GM04504 (cell line): ENCODE results near the gene LEAP2.

ENCODE experiments used
- DNase-seq: peaks from one replicate; pipeline ENCODE4 v3.0.0-alpha.2; 2012; ENCODE audit warnings: low read depth

Gene LEAP2

DNA sequence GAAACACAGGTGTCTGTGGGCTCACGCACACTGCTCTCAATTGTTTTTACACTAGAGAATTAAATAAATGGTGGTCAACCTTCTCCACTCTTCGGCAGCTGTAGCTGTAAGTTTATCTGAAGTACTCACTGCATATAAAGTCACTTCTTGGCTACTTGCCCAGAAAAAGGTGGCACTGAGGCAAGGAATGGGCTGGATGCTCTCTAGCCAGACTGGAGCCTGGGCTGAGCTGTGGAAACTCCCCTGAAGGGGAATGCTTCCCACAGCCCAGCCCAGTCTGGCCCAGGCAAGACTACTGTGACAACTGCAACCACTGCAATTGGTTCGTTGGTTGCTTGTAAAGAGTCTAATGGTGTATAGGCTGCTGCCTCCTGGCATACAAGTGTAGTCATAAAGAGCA is 4.5 kb downstream of the LEAP2 start:
- no peak for DNase-seq

DNA sequence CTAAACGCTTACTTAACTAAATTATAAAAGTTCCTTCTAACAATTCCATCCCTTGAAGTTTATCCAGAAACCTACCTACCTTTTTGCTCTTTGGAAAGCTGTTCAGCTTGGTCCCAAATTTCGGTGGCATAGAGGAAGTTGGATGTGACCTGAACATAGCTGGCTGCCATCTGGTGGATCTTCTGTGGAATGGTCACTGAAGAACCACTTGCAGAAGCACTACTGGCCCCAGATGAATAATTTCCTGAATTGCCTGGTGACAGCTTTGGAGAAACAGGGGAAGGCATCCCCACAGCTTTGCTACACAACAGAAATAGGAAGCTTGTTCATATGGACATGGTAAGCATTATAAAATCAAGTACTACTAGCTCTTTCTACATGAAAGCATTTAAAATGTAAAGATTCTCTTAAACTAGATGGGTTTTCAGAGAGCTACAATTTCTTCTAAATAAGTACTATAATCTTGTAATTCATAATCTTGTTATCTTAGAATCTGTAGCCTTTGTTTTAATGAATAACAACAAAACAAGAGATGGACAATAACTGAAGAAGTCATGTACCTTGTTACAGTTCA is 9.9 kb downstream of the LEAP2 start:
- peak; percentile 52 for DNase-seq

DNA sequence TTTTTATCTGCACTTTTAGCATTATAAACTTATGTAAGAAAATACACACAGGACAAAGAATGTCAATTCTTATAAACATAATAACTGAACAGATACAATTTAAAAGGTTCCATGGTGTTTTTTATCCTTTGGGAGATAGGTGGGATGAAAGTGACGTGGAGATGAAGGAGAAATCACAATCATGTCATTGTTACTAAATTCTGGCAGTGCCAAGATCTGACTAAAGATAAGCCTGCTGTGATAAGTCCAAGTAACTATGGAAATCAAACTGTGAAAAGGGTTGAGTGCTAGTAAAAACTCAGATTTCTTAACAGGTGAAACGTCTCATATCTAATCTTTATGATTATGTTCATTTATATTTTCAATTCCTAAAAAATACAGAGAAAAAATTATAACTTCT is 11.1 kb downstream of the LEAP2 start:
- DNase-seq: no peak

DNA sequence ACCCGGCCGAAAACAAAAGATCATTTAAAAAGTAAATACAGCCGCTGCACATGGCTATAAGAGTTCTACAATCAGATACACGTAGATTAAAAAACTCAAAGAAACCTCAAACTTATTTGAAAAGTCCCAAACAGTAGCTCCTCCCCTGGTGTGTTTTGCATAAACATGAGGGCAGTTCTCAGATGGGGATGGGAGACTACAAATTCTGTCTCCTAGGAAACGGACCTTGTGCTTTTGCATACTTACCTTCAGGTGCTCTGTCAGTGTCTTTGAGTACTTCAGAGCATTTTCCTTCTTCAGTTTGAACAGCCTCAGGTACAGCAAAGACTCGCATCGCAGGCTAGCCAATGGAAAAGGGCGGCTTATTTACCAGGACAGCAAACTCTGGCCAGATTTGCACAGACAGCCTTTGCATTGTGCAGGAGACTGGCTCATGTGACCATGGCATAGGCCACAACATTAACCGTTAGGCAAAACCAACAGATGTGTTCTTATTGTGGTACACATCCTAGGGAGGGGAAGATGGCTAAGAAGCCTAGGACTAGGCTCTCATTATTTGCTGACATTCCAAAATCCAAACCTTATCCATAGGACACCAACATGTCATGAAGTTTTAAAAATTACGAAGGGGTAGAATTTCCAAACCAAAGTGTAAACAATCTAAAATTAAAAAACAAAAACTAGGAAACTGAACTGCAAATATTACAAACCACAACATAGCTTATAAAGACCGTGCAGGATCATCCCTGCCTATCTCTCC is 12.8 kb downstream of the LEAP2 start:
- DNase-seq: no peak

DNA sequence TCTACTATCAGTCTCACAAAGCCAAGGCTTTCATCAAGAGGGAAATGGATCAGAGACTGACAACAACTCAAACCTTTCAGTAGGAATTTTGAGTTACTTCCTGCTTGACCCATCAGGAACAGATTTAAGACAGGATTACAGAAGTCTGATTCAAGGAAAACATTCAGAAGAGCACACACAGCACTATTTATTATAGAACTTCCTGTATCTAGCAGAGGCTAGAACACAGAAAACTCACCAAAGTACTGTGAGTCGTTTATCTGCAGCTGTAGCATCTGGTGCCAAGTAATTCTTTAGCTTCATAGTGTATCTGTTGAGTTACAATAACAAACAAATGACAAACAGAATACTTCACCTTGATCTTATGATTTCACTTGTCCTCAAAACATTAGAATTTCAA is 13.8 kb downstream of the LEAP2 start:
- DNase-seq: no peak

DNA sequence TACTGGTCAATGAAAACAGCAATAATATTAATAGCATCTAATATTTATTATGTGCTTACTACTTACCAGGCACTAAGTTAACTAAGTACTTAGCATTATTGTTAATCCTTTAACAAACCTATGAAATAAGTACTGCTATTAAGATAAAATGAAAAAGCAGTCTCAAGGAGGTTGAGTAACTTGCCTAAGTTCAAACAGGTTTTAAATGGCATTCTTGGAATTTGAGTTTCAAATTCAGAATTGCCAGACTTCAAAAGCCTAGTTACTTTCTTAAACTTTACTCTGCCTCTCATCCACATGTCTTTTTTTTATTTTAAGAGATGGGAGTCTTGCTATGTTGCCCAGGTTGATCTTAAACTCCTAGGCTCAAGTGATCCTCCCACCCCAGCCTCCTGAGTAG is 16.0 kb downstream of the LEAP2 start:
- no peak for DNase-seq

DNA sequence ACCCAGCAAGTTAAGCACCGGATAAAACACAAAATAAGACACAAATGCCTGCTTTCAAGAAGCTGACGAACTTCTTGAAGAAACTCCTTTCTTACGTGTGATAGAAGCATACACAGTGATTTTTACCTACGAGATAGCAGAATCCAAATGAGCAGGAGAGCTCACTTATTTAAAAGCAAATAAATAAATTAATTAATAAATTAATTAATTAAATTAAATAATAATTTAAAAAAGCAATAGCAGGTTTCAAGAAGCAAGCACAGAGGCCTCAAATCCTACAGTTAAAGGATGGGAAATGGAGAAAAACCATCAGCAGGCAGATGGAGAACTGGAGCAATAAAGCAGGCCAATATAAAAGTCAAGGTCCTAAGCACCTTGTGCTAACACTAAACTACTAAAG is 17.3 kb downstream of the LEAP2 start:
- DNase-seq: no peak

DNA sequence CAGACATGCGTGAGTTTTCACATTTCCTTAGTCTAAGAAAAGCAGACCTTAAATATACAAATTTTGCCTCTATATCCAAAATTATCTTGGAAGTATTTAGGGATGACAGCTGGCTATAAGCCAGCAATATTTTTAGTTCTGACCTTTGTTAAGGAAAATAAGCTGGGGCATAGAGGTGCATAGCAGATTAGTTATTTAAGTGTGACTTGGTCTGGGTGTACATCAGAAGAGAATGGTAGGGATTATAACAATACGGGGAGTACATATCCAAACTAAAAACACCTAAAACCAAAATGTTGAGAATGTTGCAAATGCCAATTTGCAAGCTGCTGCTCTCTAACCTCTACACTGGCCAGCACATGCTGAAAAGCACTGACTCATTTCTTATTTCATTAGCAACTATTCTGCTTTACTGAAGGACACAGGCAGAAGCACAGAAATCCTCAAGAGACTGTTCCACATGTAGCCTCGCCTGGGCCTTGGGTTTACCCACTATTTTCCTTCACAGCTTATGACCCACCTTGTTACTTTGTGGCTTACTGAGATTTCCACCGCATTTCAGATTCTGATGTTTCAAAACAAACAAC is 22.3 kb downstream of the LEAP2 start:
- no peak for DNase-seq

DNA sequence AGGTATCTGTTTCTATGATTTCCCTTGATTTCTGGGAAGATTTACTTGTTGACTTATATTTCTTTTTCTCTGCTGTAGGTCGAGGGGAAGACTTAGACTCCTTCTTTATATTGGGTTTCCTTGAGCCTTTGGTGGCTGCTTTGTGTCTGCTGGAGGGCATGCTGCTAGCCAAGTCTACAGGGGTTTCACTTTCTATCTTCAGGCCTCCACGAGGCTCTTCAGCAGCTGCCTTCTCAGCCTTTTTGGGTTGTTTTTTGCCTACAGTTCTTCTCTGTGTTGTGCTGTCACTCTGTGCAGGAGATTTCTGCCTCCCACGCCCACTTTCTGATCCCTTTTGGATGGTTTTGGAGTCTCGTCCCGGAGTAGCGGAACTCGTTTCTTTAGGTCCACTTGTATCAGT is 23.2 kb downstream of the LEAP2 start:
- no peak for DNase-seq

DNA sequence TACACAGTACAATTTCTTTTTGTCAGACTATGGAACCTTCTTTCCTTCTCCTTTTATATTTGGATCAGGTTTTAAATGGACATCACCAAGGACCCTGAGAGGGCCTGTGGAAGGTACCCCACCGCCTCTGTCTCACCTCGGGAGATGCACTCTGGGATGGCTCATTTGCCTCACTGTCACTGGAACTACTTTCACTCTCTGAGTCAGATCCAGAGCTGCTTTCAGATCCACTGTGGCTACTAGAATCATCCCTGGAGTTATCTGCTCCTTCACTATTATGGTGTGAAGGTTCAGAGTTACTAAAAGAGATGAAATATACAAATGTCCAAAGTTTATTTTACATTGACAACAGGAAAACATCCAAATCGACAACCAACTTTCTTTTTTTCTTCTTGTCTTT is 24.6 kb downstream of the LEAP2 start:
- DNase-seq: no peak

DNA sequence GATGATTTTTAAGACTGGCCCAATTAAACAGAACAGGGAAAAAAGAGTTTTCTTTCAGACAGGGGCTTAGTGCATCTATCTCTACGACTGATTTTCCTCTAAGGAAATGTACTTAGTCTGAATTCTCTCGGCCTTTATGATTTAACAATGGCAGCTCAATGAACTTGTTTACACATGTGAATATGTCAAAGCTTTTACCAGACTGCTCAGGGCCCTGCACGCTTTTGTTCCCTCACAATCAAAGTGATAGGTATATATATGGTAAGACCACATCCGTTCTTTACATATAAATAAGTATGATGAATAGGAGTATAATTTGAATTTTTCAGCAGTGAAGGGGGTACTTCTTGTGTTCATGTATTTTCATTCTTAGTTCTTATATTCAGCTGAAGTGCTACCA is 27.6 kb downstream of the LEAP2 start:
- DNase-seq: no peak

DNA sequence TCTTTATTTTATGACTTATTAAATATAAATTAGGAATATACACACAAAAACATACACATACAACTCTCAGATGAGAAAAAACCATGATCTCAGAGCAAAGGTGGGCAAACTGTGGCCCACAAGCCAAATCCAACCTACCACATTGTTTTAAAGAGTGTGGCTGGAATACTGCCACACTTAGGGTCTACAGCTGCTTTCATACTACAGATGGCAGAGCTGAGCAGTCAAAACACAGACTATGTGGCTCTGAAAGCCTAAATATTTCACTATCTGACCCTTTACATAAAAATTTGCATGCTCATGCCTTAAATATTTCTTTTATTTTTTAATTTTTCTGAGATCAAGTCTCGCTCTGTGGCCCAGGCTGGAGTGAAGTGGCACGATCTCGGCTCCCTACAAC is 28.3 kb downstream of the LEAP2 start:
- no peak for DNase-seq

DNA sequence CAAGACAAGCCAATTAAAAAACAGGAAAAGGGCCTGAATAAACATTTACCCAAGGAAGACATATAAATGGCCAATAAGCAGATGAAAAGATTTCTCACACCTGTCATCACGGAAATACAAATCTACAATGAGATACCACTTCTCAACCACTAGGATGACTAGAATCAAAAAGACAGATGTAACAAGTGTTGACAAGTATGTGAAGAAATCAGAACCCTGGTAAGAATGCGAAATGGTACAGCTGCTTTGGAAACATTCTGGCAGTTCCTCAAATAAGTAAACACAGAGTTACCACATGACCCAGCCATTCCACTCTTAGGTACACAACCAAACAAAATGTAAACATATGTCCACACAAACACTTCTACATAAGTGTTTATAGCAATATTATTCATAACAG is 32.5 kb downstream of the LEAP2 start:
- peak; percentile 4 for DNase-seq

DNA sequence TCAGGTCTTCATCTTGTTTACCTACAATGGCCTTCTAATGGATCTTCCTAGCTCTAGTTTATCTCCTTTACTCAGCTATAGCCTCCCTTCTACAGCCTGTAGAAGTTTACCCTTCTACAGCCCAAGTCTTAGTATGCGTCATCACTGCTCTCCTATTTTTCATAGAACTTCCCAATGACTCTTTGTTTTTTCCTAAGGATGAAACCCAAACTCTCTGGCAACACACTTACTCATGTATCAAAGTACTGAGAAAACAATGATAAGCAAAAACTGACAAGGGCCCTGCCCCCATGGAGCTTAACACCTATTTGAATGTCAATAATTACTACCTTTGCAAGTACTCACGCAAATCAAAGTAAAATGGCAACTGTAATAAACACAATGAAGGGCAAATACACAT is 33.7 kb downstream of the LEAP2 start:
- DNase-seq: no peak

DNA sequence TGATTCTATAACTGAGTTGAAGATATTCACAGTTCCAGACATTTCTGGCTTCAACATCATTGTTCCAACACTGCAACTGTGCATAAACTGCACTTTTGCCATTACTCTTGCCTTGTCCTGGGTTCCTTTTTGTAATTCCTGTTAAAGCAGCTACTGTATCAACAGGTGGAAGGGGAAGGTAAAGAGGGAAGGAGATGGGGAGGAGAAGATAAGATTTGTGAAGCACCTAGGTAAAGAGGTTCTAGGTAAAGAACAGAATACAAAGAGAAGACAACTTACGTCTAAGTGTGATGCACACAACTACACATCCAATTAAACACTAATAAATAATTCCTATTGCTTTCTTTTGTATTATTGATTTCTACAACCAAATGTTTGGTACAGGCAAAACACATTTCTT is 36.2 kb downstream of the LEAP2 start:
- no peak for DNase-seq

DNA sequence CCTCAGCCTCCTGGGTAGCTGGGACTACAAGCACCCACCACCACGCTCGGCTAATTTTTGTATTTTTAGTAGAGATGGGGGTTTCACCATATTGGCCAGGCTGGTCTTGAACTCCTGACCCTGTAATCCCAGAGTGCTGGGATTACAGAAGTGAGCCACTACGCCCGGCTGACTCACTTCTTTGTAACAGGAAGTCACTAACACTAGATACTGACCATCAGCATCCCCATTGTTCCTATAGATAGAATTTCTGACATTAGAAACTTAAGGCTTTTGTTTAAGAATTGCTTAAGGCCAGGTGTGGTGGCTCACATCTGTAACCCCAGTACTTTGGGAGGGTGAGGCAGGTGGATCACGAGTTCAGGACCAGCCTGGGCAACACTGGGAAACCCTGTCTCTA is 42.2 kb downstream of the LEAP2 start:
- DNase-seq: no peak

DNA sequence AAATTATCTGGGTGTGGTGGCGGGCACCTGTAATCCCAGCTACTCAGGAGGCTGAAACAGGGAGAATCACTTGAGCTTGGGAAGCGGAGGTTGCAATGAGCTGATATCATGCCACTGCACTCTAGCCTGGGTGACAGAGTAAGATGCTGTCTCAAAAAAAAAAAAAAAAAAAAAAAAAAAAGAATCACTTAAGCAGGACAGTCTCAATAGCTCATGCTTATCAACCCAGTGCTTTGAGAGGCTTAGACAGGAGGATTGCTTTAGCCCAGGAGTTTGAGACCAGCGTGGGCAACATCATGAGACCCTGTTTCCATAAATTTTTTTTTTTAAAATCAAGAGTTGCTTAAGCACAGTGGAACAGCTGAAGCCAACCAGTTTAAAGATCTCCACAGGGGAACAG is 42.6 kb downstream of the LEAP2 start:
- no peak for DNase-seq
